ENCODE results near the gene SMAD4. TPM values are rescaled to one million over a fixed set of nuclear protein-coding genes. Genes with fewer than 3 reads are reported as not detected.
"Not testable (repeated sequence)": the region's sequence is repeated elsewhere in the genome, so short reads cannot be mapped to it uniquely, and the experiment has no call there.

SMAD4 gene
- total and polyA plus RNA-seq, 2 experiments from 2014 or later, result 64.4 to 116 TPM

GRCh38 chr18:50992351-50992762, 37.7 kb upstream of the SMAD4 start:
- H3K27ac ChIP-seq, result no peak overlapping the region
- H3K79me2 ChIP-seq, result no peaks in the 10 kb centered on the region
- H3K4me3 ChIP-seq, result no peak overlapping the region
- H2AFZ ChIP-seq, result no peak overlapping the region
- H3K36me3 ChIP-seq (replicated peaks; ENCODE audit: insufficient read depth, low read depth), result no peaks in the 10 kb centered on the region
- no peaks in the 10 kb centered on the region for H4K20me1 ChIP-seq (ENCODE audit: insufficient read depth, poor library complexity, severe bottlenecking)
- H3K9me2 ChIP-seq (replicated peaks; ENCODE audit: insufficient read depth), result no peaks in the 10 kb centered on the region
- DNase-seq (ENCODE audit: low spot score), result no peak
- WGBS (ENCODE audit: low lambda C conversion rate, missing lambda C conversion rate), result 37% methylated on average over 3 of the region's 3 CpGs
- no peaks in the 10 kb centered on the region for H3K27me3 ChIP-seq
- H3K9me3 ChIP-seq (ENCODE audit: low read depth), result no peaks in the 10 kb centered on the region
- TF ChIP-seq EZH2 (IDR thresholded peaks at IDR 0.05; ENCODE audit: borderline replicate concordance) (no peak), EZH2phosphoT487 (IDR thresholded peaks at IDR 0.05; ENCODE audit: low read depth, severe bottlenecking, unreplicated experiment) (no peak), CTCF (IDR thresholded peaks at IDR 0.05; ENCODE audit: poor library complexity) (no peak)
- H3K4me2 ChIP-seq, result no peak overlapping the region
- no peaks in the 10 kb centered on the region for H3K4me1 ChIP-seq (ENCODE audit: insufficient read depth)

GRCh38 chr18:50994031-50994430, 36.0 kb upstream of the SMAD4 start:
- Histone ChIP-seq H3K4me1 (ENCODE audit: insufficient read depth) (no peaks in the 10 kb centered on the region), H3K79me2 (no peaks in the 10 kb centered on the region), H2AFZ (no peak overlapping the region), H3K9me3 (ENCODE audit: low read depth) (no peaks in the 10 kb centered on the region), H3K9me2 (replicated peaks; ENCODE audit: insufficient read depth) (no peaks in the 10 kb centered on the region), H3K27me3 (no peaks in the 10 kb centered on the region), H3K4me3 (no peak overlapping the region), H3K27ac (no peak overlapping the region), H4K20me1 (ENCODE audit: insufficient read depth, poor library complexity, severe bottlenecking) (no peaks in the 10 kb centered on the region), H3K36me3 (replicated peaks; ENCODE audit: insufficient read depth, low read depth) (no peaks in the 10 kb centered on the region), H3K4me2 (no peak overlapping the region)
- no peak for DNase-seq (ENCODE audit: low spot score)
- no peak for TF ChIP-seq EZH2phosphoT487 (IDR thresholded peaks at IDR 0.05; ENCODE audit: low read depth, severe bottlenecking, unreplicated experiment)
- TF ChIP-seq EZH2 (IDR thresholded peaks at IDR 0.05; ENCODE audit: borderline replicate concordance), result no peak
- TF ChIP-seq CTCF (IDR thresholded peaks at IDR 0.05; ENCODE audit: poor library complexity), result no peak
- 70% methylated on average over 2 of the region's 2 CpGs for WGBS (ENCODE audit: low lambda C conversion rate, missing lambda C conversion rate)

- H3K4me3 ChIP-seq; DNase-seq (ENCODE audit: low spot score); H2AFZ ChIP-seq; H3K4me2 ChIP-seq; H3K27ac ChIP-seq; H3K27me3 ChIP-seq; H3K9me3 ChIP-seq (ENCODE audit: low read depth); H3K79me2 ChIP-seq; H3K36me3 ChIP-seq (replicated peaks; ENCODE audit: insufficient read depth, low read depth); H4K20me1 ChIP-seq (ENCODE audit: insufficient read depth, poor library complexity, severe bottlenecking); H3K9me2 ChIP-seq (replicated peaks; ENCODE audit: insufficient read depth): not testable (repeated sequence)
- WGBS (ENCODE audit: low lambda C conversion rate, missing lambda C conversion rate), result 85% methylated on average over 2 of the region's 2 CpGs
- H3K4me1 ChIP-seq (ENCODE audit: insufficient read depth), result peaks cover 14% of the 10 kb centered on the region
These were observed 26.8 kb upstream of the SMAD4 start for GRCh38 chr18:51003174-51003573.

- H3K36me3 ChIP-seq (replicated peaks; ENCODE audit: insufficient read depth, low read depth), result no peaks in the 10 kb centered on the region
- 81% methylated on average over 5 of the region's 5 CpGs for WGBS (ENCODE audit: low lambda C conversion rate, missing lambda C conversion rate)
- no peak overlapping the region for H3K4me2 ChIP-seq
- no peak overlapping the region for H3K4me3 ChIP-seq
- no peaks in the 10 kb centered on the region for H3K9me3 ChIP-seq (ENCODE audit: low read depth)
- no peaks in the 10 kb centered on the region for H3K27me3 ChIP-seq
- H3K79me2 ChIP-seq, result no peaks in the 10 kb centered on the region
- TF ChIP-seq EZH2phosphoT487 (IDR thresholded peaks at IDR 0.05; ENCODE audit: low read depth, severe bottlenecking, unreplicated experiment) (no peak), EZH2 (IDR thresholded peaks at IDR 0.05; ENCODE audit: borderline replicate concordance) (no peak), CTCF (IDR thresholded peaks at IDR 0.05; ENCODE audit: poor library complexity) (no peak)
- H4K20me1 ChIP-seq (ENCODE audit: insufficient read depth, poor library complexity, severe bottlenecking), result no peaks in the 10 kb centered on the region
- H3K27ac ChIP-seq, result peak overlapping the region; percentile 57
- H3K9me2 ChIP-seq (replicated peaks; ENCODE audit: insufficient read depth), result no peaks in the 10 kb centered on the region
- no peak overlapping the region for H2AFZ ChIP-seq
- peaks cover 14% of the 10 kb centered on the region for H3K4me1 ChIP-seq (ENCODE audit: insufficient read depth)
- DNase-seq (ENCODE audit: low spot score), result no peak
These were observed 23.8 kb upstream of the SMAD4 start for GRCh38 chr18:51006061-51006818.

All from hepatocyte (in vitro differentiated cells).